B cell (primary cell): ENCODE data around the gene HDLBP.

Experiments
- CTCF ChIP-seq: fragments of 200-600 bp; IDR thresholded peaks from one replicate; pipeline ENCODE4 v1.8.0; 2022; ENCODE audit warnings: antibody characterized with exemption, mild to moderate bottlenecking
- EZH2 ChIP-seq: IDR thresholded peaks from 2 replicates; pipeline ENCODE4 v1.6.1; 2012; ENCODE audit warnings: borderline replicate concordance, low read depth, mild to moderate bottlenecking, moderate library complexity, low read length; ENCODE audit not compliant: insufficient read depth, poor library complexity, severe bottlenecking

GRCh38 chr2:241356871-241357260 is 41.4 kb upstream of the HDLBP start:
- TF ChIP-seq CTCF (no peak), EZH2 (no peak)
